GM20000 (cell line): Measurements from ENCODE around the gene TXNDC16.

Experiments used
- DNase-seq: peaks from one replicate; pipeline ENCODE4 v3.0.0; 2012; ENCODE audit warnings: low spot score
- TF ChIP-seq, protein P1 (sequence below): IDR thresholded peaks from 2 replicates; pipeline ENCODE4 v1.5.1; 2012; ENCODE audit warnings: mild to moderate bottlenecking, control low read depth; ENCODE audit errors: extremely low read depth, missing control alignments

Gene TXNDC16

GRCh38 chr14:52447236-52447635 lies 105.1 kb downstream of the TXNDC16 start:
- TF ChIP-seq, protein P1, sequence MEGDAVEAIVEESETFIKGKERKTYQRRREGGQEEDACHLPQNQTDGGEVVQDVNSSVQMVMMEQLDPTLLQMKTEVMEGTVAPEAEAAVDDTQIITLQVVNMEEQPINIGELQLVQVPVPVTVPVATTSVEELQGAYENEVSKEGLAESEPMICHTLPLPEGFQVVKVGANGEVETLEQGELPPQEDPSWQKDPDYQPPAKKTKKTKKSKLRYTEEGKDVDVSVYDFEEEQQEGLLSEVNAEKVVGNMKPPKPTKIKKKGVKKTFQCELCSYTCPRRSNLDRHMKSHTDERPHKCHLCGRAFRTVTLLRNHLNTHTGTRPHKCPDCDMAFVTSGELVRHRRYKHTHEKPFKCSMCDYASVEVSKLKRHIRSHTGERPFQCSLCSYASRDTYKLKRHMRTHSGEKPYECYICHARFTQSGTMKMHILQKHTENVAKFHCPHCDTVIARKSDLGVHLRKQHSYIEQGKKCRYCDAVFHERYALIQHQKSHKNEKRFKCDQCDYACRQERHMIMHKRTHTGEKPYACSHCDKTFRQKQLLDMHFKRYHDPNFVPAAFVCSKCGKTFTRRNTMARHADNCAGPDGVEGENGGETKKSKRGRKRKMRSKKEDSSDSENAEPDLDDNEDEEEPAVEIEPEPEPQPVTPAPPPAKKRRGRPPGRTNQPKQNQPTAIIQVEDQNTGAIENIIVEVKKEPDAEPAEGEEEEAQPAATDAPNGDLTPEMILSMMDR = no peak
- no peak for DNase-seq

DNA sequence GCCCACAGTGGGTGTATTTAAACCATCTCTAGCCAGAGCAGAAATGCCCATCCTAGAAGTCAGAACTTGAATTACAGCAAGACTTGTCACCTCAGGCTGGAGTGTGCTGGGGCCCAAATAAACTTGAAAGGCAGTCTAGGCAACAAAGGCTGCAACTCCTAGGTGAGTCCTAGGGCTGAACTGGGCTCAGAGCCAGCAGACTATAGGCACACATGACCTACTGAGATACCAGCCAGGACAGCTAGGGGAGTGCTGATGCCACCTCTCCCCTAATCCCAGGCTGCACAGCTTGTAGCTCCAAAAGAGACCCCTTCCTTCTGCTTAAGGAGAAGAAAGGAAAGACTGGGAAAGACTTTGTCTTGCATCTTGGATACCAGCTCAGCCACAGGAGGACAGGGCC lies 106.0 kb downstream of the TXNDC16 start:
- no peak for DNase-seq
- TF ChIP-seq, protein P1 = no peak

DNA sequence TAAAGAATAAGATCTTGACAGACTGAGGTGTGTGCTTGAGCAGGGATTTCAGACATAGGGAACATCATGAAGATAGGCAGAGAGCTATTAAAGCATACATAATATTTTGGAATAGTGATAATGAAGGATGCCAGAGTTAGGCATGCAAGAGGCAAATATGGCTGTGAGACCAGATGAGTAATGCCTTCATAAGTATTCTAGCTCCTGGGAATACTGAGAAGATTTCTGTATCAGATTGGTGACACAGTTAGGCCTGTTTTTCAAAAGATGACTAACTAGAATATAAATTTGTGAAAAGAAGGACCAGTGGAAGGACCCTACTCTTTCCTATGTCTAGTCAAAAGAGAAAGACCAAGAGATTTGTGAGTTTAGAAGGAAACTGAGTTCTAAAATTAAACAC lies 108.8 kb downstream of the TXNDC16 start:
- DNase-seq = no peak
- TF ChIP-seq, protein P1 = no peak

GRCh38 chr14:52442602-52443001 lies 109.7 kb downstream of the TXNDC16 start:
- TF ChIP-seq, protein P1 = no peak
- DNase-seq = no peak

GRCh38 chr14:52442166-52442565 lies 110.1 kb downstream of the TXNDC16 start:
- TF ChIP-seq, protein P1 = no peak
- DNase-seq = no peak

DNA sequence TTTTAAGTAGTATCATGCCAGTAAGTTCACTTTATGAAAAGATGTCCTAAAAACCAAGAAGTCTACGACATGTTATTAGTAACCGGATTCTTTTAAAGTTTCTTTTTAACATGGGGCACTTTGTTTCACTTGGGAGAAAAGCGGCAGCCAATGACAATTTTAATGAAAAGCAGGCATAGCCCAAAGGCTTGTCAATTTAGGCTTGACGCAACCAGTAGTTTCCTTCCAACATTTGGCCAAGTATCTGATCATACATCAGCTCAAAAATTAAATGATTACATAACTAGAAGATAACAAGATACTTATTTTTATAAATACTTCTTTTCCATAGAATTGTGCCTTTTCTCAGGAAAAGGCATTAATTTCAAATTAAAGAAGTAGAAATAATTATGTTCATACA lies 112.8 kb downstream of the TXNDC16 start:
- no peak for DNase-seq
- TF ChIP-seq, protein P1 = no peak

DNA sequence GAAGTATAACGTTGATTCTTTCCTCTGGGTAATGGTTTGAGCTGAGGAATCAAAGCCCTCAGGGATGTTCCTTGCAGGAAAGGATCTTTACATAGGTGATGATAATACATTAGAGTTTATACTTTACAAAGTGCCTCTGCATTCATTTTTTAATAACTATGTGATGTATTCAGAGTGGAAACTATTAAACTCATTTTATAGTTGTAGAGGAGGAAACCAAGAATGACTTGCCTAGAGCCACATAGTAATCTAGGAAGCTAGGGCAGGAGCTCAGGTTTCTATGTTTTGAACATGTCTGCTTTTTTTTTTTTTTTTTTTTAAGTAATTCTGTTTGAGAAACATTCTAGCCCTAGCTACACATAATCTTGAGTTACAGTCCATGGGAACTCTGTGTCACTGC lies 117.3 kb downstream of the TXNDC16 start:
- TF ChIP-seq, protein P1 = no peak
- no peak for DNase-seq
